Posterior vena cava (tissue), 2 donors: ENCODE measurements around the gene WEE2. TPM values are rescaled to one million over a fixed set of nuclear protein-coding genes. Genes with fewer than 3 reads are reported as not detected.

Experiments
- DNase-seq: peaks from one replicate; pipeline ENCODE4 v3.0.0-alpha.2; 2020; ENCODE audit warnings: low spot score
- intact Hi-C, 2 donors: fragments of 100-400 bp; cut with DNase I; formaldehyde crosslinking; loops; one replicate each; pipeline versions ENCODE4 v1.14.1 to v1.14.2; 2022 to 2023
- long read RNA-seq, 2 donors: library from polyadenylated mRNA; unstranded; transcript quantifications; one replicate each; pipeline ENCODE4 v2.0.0, GENCODE V29; 2020 to 2021
- total RNA-seq, 2 donors: library from RNA; stranded (reverse); fragmentation: NEBNext Ultra II Directional; extraction: Animal tissue kit (Norgen Biotek cat#: 25700); gene quantifications; one replicate each; pipeline ENCODE4 v1.2.1, GENCODE V29; 2021
- donor health status: DM: yes; HTN: yes; CAD: no.
- donor health status: DM: yes; HTN: yes; CAD: no.

Gene WEE2
- not detected for total RNA-seq
- long read RNA-seq, donor 1, result 0 reads
- long read RNA-seq, donor 2, result 0 reads

DNA sequence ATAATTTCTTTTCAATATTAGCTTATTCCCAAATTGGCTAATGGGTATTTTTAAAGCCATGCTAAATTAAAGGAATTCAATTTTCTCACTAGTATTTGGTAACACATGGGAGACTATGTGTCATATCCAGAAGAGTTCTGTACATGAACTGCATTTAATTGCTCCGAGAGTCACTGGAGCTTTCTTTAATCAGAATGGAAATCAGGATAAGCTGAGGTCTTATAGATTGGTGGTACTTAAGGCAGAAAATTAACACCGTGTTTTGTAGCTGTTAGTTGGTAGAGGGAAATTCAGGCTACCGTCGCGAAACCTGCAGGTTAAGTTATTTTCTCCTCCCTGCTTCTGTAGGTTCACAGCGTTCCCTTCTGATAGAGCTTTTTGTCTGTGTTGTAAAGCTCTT is at the start of gene WEE2:
WEE2 (plus strand) TSS at position 3 of the 400 bp plus-strand sequence. CDS start 406 bp downstream, outside the sequence.
- intact Hi-C loops, result no loop called here

DNA sequence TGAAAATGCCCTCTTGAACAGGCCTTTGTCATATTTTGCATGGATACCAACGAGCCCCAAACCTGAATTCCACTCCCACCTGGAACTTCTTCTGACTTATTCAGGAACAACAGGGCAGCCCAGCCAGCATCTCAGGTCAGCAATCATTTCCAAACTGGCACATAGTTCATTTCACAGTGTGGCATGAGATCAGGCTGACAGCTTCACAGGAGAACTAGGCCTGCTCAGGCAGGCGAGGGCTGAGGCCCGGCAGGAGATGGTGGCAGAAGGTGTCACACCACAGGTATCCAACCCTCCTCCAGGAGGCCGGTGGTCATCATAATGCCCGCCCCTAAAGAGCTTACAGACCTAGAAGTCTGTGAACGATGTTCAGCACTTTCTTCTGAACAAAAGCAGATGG is 48.7 kb upstream of the WEE2 start:
- no peak for DNase-seq
- intact Hi-C loops, result no loop called here

More for the DNA sequence above, at the start of gene WEE2:
- DNase-seq, result no peak

DNA sequence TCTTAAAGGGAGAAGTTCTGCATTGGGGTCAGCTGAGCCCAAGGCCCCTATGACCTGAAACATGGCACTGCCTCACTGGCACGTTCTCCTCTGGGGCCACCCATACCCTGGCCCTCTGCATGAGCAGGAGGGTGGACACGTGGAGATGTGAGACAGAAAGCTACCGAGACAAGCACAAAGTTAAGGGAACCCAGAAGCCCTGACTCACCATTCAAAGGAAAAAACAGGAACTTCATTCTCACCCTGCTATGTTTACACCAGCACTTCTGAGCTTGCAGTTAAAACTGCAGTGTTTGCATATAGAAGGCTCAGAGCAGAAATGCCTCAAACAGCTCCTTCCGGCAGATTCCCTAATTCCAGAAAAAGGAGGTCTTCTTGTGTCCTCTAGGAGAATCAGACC is 47.9 kb upstream of the WEE2 start:
- intact Hi-C loops, result no loop called here
- no peak for DNase-seq

DNA sequence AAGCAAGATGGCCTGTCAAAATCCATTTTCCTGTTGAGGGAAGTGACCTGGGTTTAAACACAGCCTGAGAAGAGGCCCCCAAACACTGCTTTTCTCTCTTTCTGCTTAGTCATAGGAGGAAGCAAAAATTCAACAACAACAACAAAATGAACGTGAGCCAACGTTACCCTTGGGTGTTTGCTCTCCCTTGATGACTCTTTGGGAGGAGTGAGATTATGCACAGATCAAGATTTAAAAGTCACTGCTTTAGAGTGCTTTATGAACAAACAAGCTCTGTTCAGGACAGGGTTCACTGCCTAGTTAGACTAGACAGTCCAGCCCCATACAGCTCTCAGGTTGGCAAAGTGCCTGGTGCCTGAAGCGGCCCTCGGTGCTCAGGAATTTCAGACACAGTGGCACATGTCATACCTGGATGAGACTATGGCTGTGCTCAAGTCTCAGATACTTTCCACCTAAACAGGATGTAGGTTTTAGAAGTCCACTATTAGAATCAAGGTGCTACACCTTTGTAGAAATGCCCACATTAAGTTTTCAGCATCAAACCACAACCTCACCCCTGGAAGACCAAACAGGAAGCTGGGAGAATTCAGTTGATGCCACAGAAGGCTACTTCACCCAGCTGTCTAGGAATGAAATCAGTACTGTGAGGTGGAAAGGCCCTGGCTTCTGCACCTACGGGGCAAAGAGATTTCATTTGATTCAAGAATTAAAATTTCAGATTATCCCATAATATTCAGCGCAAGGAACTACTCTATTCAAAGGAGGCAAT is 44.9 kb upstream of the WEE2 start:
- DNase-seq, result no peak
- intact Hi-C loops, result no loop called here

DNA sequence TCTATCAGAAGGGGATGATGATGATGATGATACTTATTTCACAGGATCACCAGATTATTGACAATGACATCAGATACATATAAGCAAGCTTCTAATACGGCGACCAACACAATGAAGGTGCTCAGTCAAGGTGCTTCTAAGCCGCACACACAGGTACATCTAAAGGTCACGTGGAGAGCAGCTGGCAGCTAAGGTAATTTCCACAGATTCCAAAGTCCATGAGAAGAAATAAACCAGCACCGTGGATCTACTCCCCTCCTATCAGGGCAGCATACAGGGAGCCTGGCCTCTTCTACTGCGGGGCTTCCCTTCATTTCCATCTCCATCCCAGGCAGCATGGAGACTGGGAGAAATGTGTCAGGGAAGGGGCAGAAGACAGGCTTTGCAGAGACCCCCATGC is 43.7 kb upstream of the WEE2 start:
- intact Hi-C loops, result no loop called here
- DNase-seq, result no peak

DNA sequence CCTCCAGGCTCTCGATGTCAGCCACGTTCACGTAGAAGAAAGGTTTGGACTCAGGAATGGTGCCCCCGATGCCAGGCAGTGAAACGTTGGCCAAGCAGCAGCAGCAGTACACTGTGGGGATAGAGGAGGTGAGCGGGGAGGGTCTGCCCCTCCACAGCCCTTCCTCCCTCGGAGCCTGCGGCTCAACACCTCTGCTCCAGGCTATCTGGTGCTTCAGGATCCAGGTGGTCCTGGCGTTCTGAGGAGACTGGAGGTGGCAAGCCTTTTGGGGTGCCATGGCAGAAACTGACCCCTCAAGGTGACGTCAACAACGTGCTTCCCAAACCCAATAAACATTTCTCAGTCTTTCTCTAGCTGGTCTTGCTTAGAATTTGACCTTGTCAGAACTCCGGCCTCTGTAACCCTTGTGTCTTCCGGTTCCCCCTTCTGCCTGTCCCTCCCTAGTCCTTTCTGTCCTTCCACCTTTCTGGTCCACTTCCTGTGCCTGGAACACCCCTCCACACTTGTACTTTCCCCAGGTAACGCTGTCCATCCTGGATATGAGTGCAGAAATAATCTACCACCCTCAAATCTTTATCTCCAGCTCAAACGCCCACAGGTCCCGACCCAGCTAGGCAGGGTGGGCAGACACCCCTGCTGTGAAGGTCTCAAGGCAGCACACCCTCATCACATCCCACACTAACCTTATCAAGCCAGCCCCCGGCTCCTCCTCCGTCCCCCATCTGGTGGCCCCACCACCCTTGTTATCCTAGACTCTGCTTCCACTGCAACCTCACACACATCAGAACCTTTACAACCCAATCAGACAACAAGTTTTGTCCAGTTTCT is 42.7 kb upstream of the WEE2 start:
- intact Hi-C loops, result no loop called here
- DNase-seq, result no peak

DNA sequence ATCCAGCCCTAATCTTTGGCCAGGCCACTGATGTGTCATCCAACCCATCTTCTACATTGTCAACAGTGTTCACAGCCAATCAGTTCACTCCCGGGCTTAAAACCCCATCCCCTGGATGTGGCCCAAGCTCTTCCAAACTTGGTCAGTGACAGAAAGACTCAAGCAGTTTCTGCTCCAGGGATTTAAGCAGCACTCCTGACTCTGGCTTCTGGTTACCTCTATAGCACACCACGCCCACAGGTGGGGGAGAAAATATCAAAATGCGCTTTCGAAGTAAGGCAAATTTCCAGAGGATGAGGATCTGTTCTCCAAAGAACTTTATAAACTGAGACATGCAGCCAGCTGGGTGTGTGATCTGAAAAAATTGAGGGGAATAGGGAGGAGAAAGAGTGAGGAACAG is 42.1 kb upstream of the WEE2 start:
- intact Hi-C loops, result no loop called here

DNA sequence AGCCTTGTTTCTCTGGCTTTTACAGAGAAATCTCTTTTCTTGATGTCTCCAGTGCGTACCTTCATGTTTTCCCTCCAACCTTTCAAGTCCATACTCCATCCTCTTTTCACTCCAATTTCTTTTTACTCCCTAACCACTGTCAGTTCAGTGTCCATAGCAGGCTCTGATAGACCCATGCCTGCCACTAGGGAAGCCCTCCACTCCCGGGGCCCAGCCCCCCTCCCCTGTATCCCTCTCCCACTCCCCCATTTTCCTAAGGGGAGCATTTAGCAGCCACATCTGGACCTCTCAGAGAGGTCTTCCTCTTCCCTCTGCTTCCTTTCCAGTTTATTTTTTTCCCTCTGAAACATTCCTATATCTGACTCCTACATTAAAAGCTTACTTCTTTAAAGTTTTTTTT is 39.3 kb upstream of the WEE2 start:
- intact Hi-C loops, result no loop called here
- no peak for DNase-seq

More for the DNA sequence above, 42.1 kb upstream of the WEE2 start:
- DNase-seq, result no peak

DNA sequence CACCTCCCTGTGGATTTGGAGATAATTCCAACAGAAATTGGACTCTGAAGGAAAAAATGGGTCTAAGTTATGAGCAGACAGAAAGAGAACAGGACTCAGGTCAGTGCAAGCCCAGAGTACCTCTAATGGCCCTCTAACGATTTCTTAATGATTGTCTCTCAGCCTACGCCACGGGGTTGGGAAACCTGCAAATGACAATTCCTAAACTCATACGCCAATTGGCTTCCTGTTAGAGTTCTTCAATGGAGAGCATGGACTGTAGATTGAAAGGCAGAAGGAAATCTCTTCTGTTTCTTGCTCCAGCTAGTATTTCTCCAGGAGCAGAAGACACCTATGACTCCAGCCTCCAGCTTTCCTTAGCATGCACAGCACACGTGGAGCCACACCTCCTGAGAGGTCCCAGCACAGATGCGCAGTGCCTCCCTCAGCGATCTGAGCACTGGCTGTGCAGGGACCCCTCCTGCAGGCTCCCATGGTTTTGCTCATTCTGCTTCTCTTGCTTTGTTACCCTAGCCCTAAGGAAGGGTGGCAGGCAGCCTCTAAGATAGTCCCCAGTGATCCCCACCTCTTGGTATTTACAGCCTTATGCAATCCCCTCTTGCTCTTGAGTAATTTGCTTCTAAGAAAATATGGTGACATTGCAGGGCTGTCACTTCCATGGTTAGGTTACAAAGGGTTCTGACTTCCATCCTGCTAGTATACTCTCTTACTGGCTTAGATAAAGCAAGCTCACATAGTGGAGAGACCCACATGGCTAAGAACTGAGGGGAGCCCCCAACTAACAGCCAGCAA is 36.3 kb upstream of the WEE2 start:
- no peak for DNase-seq
- intact Hi-C loops, result no loop called here

DNA sequence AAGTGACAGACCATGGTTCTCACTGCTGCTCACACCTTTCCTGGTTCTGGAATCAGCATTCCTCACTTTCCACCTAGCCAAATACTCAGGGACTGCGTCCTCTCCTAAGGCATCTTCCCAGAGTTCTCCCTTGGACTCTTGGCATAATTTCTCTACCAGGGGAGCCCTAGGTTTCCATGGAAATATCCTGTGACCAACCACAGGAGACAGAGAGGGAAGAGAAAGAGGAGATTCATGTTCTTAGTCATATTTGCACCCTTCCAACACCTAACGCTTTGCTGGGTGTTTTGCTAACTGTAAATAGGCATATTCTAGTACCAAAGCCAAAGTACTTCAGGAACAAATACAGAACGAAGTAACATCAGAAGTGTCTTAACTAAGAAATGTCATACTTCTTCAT is 34.8 kb upstream of the WEE2 start:
- intact Hi-C loops, result no loop called here
- no peak for DNase-seq

DNA sequence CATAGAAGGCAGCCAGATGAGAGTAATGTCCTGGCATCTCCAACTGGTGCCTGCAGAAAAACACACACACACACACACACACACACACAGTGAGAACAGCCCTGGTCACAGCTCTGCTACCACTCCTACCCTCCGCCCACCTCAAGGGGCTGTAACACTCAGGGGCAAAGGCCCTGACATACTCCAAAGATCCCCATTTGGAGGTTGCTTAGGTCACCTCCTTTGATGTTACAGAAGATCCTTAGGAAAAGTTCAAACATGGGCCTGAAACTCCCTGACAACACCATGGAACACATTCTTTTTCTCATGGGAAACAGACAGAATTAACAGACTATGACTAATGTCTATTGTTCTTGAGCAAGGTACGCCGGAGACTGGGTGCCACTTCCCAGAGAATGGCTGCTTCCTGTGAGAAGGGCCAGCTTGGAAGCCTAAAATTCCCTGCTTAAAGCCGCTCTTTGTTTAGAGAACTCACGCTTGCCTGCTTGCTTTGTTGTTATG is 33.9 kb upstream of the WEE2 start:
- intact Hi-C loops, result no loop called here
- no peak for DNase-seq

DNA sequence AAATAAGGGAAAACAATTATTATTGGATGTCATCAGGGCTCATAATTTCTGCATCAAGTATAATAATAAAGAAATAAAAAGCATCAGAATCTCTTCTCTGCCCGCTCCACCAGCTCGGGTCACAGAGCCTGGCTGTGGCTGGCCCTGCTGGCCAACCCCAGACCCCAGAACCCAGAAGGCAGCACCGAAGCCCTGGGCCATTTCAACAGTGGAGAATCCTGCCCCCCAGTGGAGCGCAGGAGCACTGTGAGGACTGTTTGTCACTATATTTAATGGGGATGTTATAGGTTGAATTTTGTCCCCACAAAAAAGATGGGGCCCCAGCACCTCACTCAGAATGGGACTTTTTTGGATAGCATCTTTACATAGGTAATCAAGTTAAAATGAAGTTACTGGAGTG is 33.5 kb upstream of the WEE2 start:
- intact Hi-C loops, result no loop called here
- no peak for DNase-seq

DNA sequence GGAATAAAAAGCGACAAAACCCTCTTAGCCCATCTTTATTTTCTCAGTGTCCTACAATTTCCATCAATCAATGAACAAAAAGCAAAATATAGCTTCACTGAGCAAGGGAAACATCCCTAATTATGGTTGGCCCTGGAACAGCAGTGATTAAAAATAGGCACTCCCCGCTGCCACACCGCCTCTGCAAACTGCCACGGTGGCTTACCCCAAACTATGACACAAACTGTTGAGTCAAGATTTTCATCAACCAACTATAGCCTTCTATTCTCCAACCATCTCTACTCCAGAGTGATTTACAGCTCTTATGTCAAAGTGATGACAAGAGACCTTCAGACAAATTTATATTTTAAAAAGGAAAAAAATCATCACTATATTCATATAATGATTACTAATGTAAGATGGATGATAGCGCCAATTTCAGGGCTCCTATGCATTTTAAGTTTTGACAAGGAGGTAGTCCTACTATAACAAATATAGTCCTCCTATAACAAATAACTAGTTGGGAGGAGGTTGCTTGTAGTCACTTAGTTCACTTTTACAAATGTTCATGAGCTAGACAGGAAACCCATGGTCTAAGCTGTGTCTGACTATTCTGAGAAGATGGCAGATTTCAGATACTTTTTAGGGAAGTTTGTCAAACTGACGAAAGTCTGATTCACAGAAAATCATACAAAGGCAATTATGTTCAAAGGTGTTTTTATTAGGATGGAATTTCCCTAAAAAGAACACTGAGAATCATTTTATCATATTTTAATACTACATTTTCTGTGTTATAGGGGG is 32.5 kb upstream of the WEE2 start:
- DNase-seq, result no peak
- intact Hi-C loops, result no loop called here

DNA sequence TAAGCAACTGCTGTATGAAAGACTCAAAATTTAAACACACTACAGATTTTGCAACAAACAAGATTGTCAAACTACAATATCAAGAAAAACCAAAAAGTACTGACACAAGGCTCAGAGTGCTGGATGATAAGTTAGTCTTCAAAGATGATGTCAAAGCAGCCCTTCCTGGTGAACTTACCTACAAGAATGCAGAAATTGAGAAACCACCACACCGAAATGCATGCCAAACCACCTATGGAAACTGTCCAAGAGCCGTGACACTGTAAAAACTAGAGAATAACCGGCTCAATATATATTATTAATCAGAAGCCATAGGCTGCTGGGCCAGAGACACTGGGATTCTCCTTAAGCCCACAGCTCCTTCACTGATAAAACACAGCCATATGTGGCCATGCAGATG is 31.5 kb upstream of the WEE2 start:
- no peak for DNase-seq
- intact Hi-C loops, result no loop called here

DNA sequence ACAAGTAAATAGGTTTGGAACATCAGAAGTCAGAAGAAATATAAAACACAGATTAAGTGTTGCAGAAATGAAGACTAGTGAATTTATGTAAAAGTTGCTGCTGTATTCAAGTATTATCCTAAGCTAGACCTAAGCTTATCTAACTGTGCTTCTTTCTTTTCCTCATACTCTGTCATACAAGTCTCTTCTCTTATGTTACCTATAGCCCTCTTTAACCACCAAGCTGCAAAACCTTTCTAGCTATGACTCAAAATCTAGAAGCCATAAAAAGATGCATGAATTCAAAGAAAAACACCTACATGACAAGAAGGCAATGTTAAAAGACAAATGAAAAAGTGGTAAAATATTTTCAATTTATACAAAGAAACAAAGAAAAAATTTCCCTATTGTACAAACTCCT is 29.1 kb upstream of the WEE2 start:
- DNase-seq, result no peak
- intact Hi-C loops, result no loop called here

DNA sequence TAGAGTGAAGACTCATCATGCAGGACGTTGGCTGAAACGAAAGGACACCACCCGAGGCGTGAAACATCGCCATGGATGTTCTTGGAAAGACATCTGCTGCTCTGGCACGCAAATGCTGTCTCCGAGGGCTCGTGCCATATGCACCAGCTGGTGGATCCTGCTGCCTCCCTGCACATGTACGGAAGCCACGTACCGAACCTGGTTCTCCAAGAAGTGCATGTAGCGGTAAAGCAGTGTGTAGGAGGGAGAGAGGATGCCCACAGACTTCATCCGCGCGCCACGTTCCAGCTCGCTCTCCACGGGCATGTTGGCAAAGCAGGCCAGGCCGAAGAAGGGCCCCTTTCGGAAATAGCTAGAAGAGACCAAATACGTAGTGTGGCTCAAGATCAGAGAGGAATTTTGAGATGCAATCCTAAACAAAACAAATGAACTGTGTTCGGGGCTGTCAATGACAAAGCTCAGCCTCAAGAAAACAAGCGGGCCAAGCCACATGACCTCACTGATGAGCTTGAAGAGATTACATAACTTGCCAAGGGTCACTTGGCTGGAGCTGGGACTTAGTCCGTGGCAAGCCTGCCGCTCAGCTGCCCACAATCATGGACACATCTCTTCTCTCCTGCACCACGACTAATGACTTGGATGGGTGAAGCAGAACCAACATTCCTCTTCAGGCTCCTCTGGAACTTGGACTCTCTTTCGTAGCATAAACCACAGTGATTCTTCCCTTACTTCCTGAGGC is 22.7 kb upstream of the WEE2 start:
- intact Hi-C loops, result no loop called here

DNA sequence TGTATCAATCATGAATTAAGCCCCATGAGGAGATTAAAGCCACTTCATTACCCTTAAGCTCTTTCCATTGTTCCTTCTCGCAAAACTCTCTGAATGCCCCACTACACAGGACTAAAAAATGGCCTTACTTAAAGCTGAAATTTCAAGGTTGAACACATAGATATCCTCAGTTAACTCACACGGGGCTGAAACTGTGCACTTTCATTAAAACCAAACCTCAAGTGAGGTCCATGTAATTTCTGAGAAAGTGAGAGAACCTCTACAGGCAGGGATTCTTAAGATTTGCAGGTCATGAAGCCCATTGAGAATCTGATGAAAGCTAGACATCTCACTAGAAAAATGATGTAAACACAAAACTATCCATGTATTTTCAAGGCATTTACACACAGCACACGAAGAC is 22.1 kb upstream of the WEE2 start:
- no peak for DNase-seq
- intact Hi-C loops, result no loop called here

More for the DNA sequence above, 22.7 kb upstream of the WEE2 start:
- DNase-seq, result no peak

DNA sequence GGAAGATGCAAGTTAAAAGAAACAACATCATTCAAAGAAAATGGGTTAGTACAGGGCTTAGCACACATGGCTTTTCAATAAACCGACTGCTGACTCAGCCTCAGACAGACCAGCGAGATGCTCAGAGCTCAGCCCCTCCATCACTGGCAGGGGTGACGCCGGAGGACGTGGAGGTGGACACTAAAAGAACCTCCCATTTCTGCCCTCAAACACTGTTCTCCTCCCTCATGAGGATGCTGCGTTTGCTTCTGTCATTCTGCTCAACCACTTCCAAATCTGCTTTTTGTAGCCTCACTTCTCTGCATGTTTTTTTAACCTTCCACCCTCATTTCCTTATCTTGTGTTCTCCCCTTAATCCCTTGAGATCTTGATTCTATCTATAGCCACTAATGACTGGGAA is 21.5 kb upstream of the WEE2 start:
- no peak for DNase-seq
- intact Hi-C loops, result no loop called here
